Ovary (tissue), 3 donors: ENCODE data around the gene GRK1.

Experiments used
- CTCF ChIP-seq, 3 donors: fragments of 450-650 bp in 2 of 3; fragments of 200-600 bp in 1 of 3; IDR thresholded peaks; one replicate each; pipeline versions ENCODE4 v1.5.1 to v1.8.0; 2016 to 2022; ENCODE audit warnings: antibody characterized with exemption in 3 of 3, mild to moderate bottlenecking in 1 of 3
- EP300 ChIP-seq: sonication (generic); formaldehyde crosslinking; IDR thresholded peaks from one replicate; pipeline ENCODE4 v1.6.1; 2017; ENCODE audit warnings: antibody characterized with exemption
- POLR2A ChIP-seq: fragments of 450-650 bp; IDR thresholded peaks from one replicate; pipeline ENCODE4 v1.6.1; 2017; ENCODE audit warnings: antibody characterized with exemption, mild to moderate bottlenecking, moderate library complexity
- donor health status: DM: no; HTN: no; CAD: no.

GRCh38 chr13:113665597-113666328 is 1.3 kb upstream of the GRK1 start:
- TF ChIP-seq CTCF (IDR thresholded peaks at IDR 0.05) (no peak), POLR2A (no peak), EP300 (no peak)
